Measurements from ENCODE around the gene CHAC1.

GRCh38 chr15:40928821-40929659, 24.2 kb upstream of the CHAC1 start, which contains the start of gene DLL4:
- TF ChIP-seq ZBTB21 (CRISPR knock-in tag; IDR thresholded peaks at IDR 0.05) (no peak), FOSL1 (CRISPR knock-in tag; IDR thresholded peaks at IDR 0.05; ENCODE audit: borderline replicate concordance) (no peak), ZNF318 (CRISPR knock-in tag; IDR thresholded peaks at IDR 0.05) (no peak), UBTF (CRISPR knock-in tag; IDR thresholded peaks at IDR 0.05) (no peak), NFYB (CRISPR knock-in tag; IDR thresholded peaks at IDR 0.05) (no peak), KLF13 (CRISPR knock-in tag; IDR thresholded peaks at IDR 0.05) (no peak), GTF2F1 (IDR thresholded peaks at IDR 0.05; ENCODE audit: low read length) (no peak), NPAS2 (CRISPR knock-in tag; IDR thresholded peaks at IDR 0.05; ENCODE audit: borderline replicate concordance) (no peak), ZBTB7A (CRISPR knock-in tag; IDR thresholded peaks at IDR 0.05) (no peak), EP300 (IDR thresholded peaks at IDR 0.05; ENCODE audit: low read depth in 2 of 2, low read length in 2 of 2) (no peak), EP300 (CRISPR knock-in tag; IDR thresholded peaks at IDR 0.05; ENCODE audit: borderline replicate concordance) (no peak), ZNF274 (CRISPR knock-in tag; IDR thresholded peaks at IDR 0.05) (no peak), KDM2A (CRISPR knock-in tag; IDR thresholded peaks at IDR 0.05; ENCODE audit: borderline replicate concordance, low read depth) (peak; percentile 36; the same call in 1 of the 2 replicates)
